ENCODE measurements around the gene CHCHD4.

The CHCHD4 gene

GRCh38 chr3:14148041-14148985 is 23.6 kb upstream of the CHCHD4 start:
- no peak overlapping the region for H3K27ac ChIP-seq (ENCODE audit: low read length)
- H3K27me3 ChIP-seq (ENCODE audit: control insufficient read depth, insufficient read depth, low read length) = no peaks in the 10 kb centered on the region
- H3K9ac ChIP-seq (ENCODE audit: low read length) = no peak overlapping the region
- H3K9me3 ChIP-seq (ENCODE audit: control insufficient read depth, low read depth, low read length) = no peaks in the 10 kb centered on the region
- peaks cover 9% of the 10 kb centered on the region for H3K4me1 ChIP-seq (ENCODE audit: control insufficient read depth, low read depth, low read length)
- H3K4me3 ChIP-seq (ENCODE audit: low read length) = no peak overlapping the region
- peaks cover 11% of the 10 kb centered on the region for H3K36me3 ChIP-seq (ENCODE audit: control insufficient read depth, low read depth, low read length)

GRCh38 chr3:14147617-14148016 is 22.9 kb upstream of the CHCHD4 start:
- no peak overlapping the region for H3K4me3 ChIP-seq (ENCODE audit: low read length)
- no peaks in the 10 kb centered on the region for H3K9me3 ChIP-seq (ENCODE audit: control insufficient read depth, low read depth, low read length)
- H3K9ac ChIP-seq (ENCODE audit: low read length) = no peak overlapping the region
- H3K27ac ChIP-seq (ENCODE audit: low read length) = no peak overlapping the region
- H3K27me3 ChIP-seq (ENCODE audit: control insufficient read depth, insufficient read depth, low read length) = no peaks in the 10 kb centered on the region
- peaks cover 11% of the 10 kb centered on the region for H3K36me3 ChIP-seq (ENCODE audit: control insufficient read depth, low read depth, low read length)
- H3K4me1 ChIP-seq (ENCODE audit: control insufficient read depth, low read depth, low read length) = peaks cover 9% of the 10 kb centered on the region

GRCh38 chr3:14147066-14147435 is 22.4 kb upstream of the CHCHD4 start:
- Histone ChIP-seq H3K9me3 (ENCODE audit: control insufficient read depth, low read depth, low read length) (no peaks in the 10 kb centered on the region), H3K9ac (ENCODE audit: low read length) (no peak overlapping the region), H3K27me3 (ENCODE audit: control insufficient read depth, insufficient read depth, low read length) (no peaks in the 10 kb centered on the region), H3K27ac (ENCODE audit: low read length) (no peak overlapping the region), H3K4me3 (ENCODE audit: low read length) (no peak overlapping the region), H3K36me3 (ENCODE audit: control insufficient read depth, low read depth, low read length) (peaks cover 13% of the 10 kb centered on the region), H3K4me1 (ENCODE audit: control insufficient read depth, low read depth, low read length) (peaks cover 9% of the 10 kb centered on the region)

- H3K4me3 ChIP-seq (ENCODE audit: low read length) = no peak overlapping the region
- H3K4me1 ChIP-seq (ENCODE audit: control insufficient read depth, low read depth, low read length) = peaks cover 9% of the 10 kb centered on the region
- peaks cover 16% of the 10 kb centered on the region for H3K36me3 ChIP-seq (ENCODE audit: control insufficient read depth, low read depth, low read length)
- H3K27me3 ChIP-seq (ENCODE audit: control insufficient read depth, insufficient read depth, low read length) = no peaks in the 10 kb centered on the region
- no peaks in the 10 kb centered on the region for H3K9me3 ChIP-seq (ENCODE audit: control insufficient read depth, low read depth, low read length)
- H3K9ac ChIP-seq (ENCODE audit: low read length) = no peak overlapping the region
- no peak overlapping the region for H3K27ac ChIP-seq (ENCODE audit: low read length)
Observed at GRCh38 chr3:14146381-14147065, 21.9 kb upstream of the CHCHD4 start.

GRCh38 chr3:14145670-14146380 is 21.2 kb upstream of the CHCHD4 start:
- Histone ChIP-seq H3K27ac (ENCODE audit: low read length) (no peak overlapping the region), H3K4me1 (ENCODE audit: control insufficient read depth, low read depth, low read length) (peaks cover 9% of the 10 kb centered on the region), H3K9ac (ENCODE audit: low read length) (no peak overlapping the region), H3K36me3 (ENCODE audit: control insufficient read depth, low read depth, low read length) (peaks cover 16% of the 10 kb centered on the region), H3K4me3 (ENCODE audit: low read length) (no peak overlapping the region), H3K27me3 (ENCODE audit: control insufficient read depth, insufficient read depth, low read length) (no peaks in the 10 kb centered on the region), H3K9me3 (ENCODE audit: control insufficient read depth, low read depth, low read length) (no peaks in the 10 kb centered on the region)

- Histone ChIP-seq H3K27ac (ENCODE audit: low read length) (peak overlapping the region; percentile 72), H3K9me3 (ENCODE audit: control insufficient read depth, low read depth, low read length) (no peaks in the 10 kb centered on the region), H3K9ac (ENCODE audit: low read length) (peak overlapping the region; percentile 29), H3K36me3 (ENCODE audit: control insufficient read depth, low read depth, low read length) (peaks cover 16% of the 10 kb centered on the region), H3K27me3 (ENCODE audit: control insufficient read depth, insufficient read depth, low read length) (no peaks in the 10 kb centered on the region), H3K4me1 (ENCODE audit: control insufficient read depth, low read depth, low read length) (peaks cover 9% of the 10 kb centered on the region), H3K4me3 (ENCODE audit: low read length) (no peak overlapping the region)
Observed at GRCh38 chr3:14145236-14145635, 20.6 kb upstream of the CHCHD4 start.

GRCh38 chr3:14144423-14145075 is 19.9 kb upstream of the CHCHD4 start:
- peaks cover 9% of the 10 kb centered on the region for H3K4me1 ChIP-seq (ENCODE audit: control insufficient read depth, low read depth, low read length)
- H3K4me3 ChIP-seq (ENCODE audit: low read length) = no peak overlapping the region
- H3K9ac ChIP-seq (ENCODE audit: low read length) = peak overlapping the region; percentile 59
- H3K36me3 ChIP-seq (ENCODE audit: control insufficient read depth, low read depth, low read length) = peaks cover 21% of the 10 kb centered on the region
- H3K27me3 ChIP-seq (ENCODE audit: control insufficient read depth, insufficient read depth, low read length) = no peaks in the 10 kb centered on the region
- H3K9me3 ChIP-seq (ENCODE audit: control insufficient read depth, low read depth, low read length) = no peaks in the 10 kb centered on the region
- peak overlapping the region; percentile 72 for H3K27ac ChIP-seq (ENCODE audit: low read length)

- H3K36me3 ChIP-seq (ENCODE audit: control insufficient read depth, low read depth, low read length) = peaks cover 22% of the 10 kb centered on the region
- peaks cover 9% of the 10 kb centered on the region for H3K4me1 ChIP-seq (ENCODE audit: control insufficient read depth, low read depth, low read length)
- peak overlapping the region; percentile 59 for H3K9ac ChIP-seq (ENCODE audit: low read length)
- peak overlapping the region; percentile 54 for H3K27ac ChIP-seq (ENCODE audit: low read length)
- H3K4me3 ChIP-seq (ENCODE audit: low read length) = no peak overlapping the region
- H3K9me3 ChIP-seq (ENCODE audit: control insufficient read depth, low read depth, low read length) = no peaks in the 10 kb centered on the region
- no peaks in the 10 kb centered on the region for H3K27me3 ChIP-seq (ENCODE audit: control insufficient read depth, insufficient read depth, low read length)
Observed at GRCh38 chr3:14143271-14144225, 18.9 kb upstream of the CHCHD4 start.

- Histone ChIP-seq H3K27me3 (ENCODE audit: control insufficient read depth, insufficient read depth, low read length) (no peaks in the 10 kb centered on the region), H3K4me3 (ENCODE audit: low read length) (no peak overlapping the region), H3K9ac (ENCODE audit: low read length) (no peak overlapping the region), H3K36me3 (ENCODE audit: control insufficient read depth, low read depth, low read length) (peaks cover 24% of the 10 kb centered on the region), H3K4me1 (ENCODE audit: control insufficient read depth, low read depth, low read length) (peaks cover 6% of the 10 kb centered on the region), H3K27ac (ENCODE audit: low read length) (no peak overlapping the region), H3K9me3 (ENCODE audit: control insufficient read depth, low read depth, low read length) (no peaks in the 10 kb centered on the region)
Observed at GRCh38 chr3:14142567-14143270, 18.0 kb upstream of the CHCHD4 start.

Data from iPS-18a (cell line).